ENCODE results near the gene ADCY5.

ADCY5 gene

DNA sequence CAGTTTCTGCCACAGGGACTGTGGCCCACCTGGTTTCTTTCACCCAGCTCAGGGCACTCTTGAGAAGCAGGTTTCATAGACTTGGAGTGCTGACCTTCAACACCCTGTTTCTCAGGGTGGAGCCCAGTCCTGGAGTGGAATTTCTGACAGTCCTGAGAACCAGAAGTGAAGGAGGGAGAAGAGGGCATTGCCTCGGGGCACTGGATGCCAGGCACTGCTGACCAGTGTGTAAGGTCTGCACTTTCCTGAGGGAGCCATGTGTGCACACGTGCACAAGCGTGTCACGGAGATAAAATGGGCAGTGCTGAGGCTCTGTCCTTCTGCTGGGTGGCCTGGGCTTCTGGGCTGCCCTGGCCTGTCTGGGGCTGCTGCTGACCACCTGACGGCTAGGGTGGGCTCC, 128.7 kb downstream of the ADCY5 start:
- no peak for DNase-seq

DNA sequence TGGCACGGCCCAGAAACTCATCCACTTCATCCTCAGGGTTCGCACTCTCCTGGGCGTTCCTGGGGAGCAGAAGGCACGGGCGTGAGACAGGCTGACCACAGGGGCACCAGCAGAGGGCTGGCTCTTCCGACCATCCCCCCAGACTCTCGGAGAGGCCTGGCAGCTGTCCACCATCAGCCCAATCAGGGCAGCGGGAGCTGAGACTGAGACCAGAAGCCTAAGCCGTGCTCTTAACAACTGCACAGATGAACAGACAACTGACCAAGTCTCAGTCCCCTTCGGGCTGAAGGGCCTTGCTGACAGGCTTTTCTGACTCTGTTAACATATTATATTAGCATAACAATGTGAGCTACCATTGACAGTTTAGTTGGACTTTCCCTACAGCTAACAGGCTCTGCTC, 129.1 kb downstream of the ADCY5 start:
- DNase-seq, result no peak

DNA sequence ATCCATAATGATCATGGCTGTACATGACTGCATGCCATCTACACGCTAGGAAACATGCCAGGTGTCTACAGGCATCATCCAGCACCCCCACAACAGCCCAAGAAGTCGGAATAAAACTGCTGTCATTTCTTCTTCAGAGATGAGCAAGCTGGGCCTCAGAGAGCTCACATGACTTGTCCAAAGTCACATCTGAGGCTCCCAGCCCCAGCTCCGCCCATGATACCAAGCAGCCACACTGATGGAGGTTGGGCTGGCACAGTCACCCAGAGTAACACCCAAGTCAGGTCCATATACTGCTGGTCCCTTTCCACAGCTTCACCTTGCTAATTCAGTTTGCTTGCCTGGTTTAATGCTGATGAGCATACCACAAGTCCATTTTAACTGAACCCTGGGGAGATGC, 130.5 kb downstream of the ADCY5 start:
- no peak for DNase-seq

DNA sequence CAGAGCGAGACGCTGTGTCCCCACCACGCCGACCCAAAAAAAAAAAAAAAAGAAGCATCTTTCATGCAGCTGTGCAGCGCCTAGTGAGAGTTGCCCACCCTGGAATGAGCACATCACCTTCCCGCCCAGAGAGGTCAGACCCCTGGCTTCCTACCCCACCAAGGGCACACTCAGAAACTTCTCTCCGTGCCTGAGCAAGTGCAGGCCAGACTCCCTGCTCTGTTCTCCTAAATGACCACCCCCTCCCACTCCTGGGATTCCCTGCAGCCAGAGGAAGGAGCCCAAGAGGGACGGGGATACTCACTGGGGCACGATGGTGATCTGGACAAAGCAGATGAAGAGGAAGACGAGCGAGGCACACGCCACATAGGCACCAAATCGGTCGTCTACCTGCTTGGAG, 131.2 kb downstream of the ADCY5 start:
- DNase-seq, result no peak

DNA sequence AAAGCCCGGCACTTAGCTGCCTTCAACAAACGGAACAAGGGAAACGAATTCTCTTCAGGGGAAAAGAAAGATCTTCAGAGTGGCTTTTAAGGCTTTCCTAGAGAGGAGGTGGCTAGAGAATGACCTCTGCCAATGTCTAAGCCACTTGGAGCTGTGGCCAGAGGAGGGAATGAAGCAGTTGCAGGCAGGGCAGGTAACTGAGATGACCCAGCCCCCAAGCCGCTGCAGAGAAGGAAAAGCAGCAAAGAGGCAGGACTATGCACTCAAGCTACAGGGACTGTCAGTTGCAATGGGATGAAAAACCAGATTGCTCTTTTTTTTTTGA, 133.7 kb downstream of the ADCY5 start:
- DNase-seq, result no peak

DNA sequence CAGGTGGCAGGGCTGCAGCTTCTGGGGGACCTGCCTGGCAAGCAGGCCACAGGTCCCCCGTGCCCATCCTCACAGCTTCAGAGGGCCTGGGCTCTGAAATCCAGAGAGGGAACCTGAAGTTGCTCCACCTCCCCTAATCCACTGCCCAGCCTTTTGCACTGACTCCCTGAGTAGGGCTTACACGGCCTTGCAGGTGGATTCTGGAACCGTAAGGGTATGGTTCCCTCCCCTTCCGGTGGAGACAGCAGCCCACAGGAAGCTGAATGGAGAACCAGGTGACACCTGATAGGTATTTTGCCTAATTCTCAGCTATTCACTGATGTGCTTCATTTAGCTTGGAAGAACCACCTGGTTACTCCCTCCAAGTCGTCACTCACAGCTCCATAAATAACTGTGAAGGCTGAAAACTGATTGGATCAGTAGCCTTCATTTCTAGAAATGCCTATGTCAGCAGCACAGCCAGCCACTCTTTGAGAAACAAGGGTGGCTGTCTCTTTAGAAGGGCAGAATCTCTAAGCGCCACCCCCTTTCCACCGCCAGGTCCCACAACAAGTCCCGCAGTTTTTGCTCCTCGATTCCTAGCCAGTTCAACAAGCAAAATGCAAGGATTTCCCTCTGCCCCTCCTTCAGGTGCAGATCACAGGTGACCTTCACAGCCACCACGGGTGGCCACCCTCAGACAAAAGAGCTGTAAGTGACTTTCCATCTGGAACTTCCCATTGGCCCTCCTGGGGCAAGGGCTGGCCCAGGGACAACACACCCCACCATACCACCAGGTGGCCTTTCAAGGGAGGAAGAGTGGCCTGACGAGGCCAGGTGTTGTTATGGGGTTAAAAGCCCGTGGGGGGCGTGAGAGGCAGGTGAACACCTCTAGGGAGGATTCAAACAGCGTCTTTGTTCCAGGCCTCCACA, 134.3 kb downstream of the ADCY5 start:
- no peak for DNase-seq

DNA sequence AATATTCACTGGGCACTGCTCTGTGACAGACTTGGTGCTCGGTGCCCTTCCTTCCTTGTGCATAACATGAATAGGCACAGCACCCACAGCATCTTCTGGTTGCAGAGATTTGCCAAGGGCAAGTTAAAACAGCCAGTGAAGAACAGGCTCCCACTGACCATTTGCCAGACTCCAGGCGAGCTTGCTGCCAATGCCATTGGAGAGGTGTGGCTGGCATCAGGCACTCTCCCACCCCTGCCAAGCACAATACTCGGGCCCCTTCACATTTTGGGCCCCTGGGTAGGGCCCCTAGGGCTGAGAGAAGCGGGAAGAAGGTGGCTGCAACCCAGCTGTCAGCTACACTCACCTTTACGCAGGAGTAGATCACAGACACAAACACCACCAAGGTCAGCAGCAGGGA, 135.0 kb downstream of the ADCY5 start:
- no peak for DNase-seq

DNA sequence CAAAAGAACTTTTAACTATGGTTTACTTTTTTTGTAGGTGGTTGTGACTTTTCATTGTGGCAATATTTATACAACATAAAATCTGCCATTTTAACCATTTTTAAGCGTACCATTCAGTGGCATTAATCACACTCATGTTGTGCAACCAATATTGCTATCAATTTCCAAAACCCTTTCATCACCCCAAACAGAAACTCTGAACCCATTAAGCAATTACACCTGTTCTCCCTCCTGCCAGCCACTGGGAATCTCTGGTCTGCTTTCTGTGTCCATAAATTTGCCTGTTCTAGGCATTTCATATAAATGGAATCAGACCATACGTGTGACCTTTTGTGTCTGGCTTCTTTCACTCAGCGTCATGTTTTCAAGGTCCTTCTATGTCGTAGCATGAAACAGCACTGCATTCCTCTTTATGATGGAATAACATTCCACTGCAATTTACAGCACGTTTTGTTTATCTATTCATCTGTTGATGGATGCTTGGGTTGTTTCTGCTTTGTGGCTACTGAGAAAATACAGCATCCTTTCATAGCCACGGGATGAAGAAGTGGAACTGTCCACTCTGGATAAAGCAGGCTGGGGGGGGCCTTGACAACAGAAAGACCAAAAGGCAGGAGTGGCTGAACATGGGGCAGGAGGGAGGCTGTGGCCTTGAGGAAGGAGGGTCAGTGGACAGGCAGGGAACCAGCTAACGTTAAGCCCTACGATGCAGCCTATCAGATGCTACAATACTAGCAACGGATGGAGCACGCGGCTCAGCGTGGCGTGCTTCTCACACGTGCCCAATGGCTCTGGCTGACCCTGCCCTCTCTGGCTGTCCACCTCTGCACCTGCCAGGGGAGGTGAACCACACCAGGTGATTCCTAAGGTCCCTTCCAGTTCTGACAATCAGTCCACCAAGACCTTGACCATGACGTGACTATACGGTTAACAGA, 136.3 kb downstream of the ADCY5 start:
- DNase-seq, result no peak

DNA sequence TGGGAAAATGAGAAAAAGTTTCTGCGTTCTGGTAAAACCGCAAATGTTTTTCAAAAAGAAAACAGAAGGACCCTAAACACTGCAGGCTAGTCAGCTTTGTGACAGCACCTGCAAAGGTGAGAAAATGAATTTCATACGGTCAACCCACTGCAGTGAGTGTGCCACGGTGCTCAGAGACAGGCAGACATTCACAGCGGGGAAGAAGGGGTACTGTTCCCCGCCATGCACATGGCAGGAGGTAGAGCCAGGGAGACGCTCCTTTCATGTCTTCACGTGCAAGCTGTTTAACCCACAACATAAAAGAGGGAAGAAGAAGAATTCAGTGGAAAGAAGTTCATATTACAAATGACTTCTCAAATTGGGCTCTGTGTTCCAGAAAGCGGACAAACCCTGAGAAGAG, 137.7 kb downstream of the ADCY5 start:
- DNase-seq, result no peak

DNA sequence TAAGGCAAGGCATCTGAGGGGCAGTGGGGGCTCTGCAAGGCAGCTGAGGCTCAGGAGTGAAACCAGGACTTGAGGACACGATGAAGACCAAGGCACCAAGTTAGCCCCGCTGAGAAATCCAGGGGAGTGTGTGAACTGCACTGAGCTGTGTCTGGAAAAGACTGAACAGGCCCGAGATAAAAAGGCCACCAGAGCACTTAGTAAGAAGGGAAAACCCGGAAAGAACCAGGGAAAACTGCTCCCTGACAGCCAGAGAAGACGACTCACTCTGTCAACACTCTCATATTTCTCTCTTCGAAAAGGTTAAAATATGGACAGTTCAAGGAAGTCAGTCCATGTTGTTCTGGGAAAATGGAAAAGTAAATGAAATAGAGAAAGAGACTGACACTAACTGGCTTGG, 138.1 kb downstream of the ADCY5 start:
- DNase-seq, result no peak

DNA sequence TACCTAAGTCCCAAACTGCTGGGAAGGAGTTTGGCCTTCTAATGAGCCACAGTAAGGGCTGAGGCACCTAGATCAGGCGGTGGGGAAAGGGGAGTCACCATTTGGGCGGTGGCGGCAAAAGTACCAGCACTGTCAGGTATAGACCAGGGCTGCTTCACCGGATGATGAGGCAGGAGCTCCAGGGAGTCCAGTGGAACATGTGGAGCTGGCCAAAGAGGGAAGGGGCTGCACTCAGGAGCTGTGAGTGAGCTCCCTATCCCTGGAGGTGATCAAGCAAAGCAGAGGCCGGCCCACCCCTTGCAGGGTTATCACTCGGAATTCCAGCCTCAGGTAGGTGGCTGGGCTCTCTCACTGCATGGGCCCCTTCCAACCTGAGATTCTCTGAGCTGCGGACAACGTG, 138.7 kb downstream of the ADCY5 start:
- no peak for DNase-seq

DNA sequence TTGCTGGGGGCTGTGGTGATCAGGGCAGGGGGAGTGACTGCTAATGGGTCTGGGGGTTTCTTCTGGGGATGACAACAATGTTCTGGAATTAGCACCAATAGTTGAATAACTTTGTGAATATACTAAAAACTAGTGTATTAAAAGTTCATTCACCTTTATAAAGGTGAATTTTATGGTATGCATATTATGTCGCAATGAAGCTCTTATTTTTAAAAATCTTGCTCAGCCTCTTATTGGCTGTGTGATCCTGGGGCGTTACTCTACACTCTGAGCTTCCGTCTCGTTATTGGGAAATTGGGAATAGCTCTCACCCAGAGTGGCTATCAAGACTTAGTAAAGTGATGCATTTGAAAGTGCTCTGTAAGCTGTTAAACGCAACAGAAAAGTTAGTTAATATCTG, 141.8 kb downstream of the ADCY5 start:
- no peak for DNase-seq

DNA sequence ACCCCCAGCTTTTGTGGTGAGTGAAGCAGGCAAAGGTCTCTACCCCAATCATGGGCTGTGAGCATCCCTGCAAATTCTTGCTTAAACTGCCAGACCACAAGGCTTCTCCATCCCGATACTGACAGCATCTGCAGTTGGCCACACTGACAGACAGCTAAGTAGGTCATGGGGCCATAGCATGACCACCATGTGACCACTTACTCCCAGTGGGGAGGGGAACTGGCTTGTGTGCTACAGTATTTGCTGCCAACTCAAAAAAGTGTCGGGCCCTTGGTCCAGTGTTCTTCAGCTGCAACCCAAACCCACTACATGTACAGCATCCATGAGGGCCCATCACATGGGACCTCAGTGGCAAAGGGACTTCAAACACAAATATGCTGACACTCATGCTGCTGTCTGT, 143.7 kb downstream of the ADCY5 start:
- no peak for DNase-seq

DNA sequence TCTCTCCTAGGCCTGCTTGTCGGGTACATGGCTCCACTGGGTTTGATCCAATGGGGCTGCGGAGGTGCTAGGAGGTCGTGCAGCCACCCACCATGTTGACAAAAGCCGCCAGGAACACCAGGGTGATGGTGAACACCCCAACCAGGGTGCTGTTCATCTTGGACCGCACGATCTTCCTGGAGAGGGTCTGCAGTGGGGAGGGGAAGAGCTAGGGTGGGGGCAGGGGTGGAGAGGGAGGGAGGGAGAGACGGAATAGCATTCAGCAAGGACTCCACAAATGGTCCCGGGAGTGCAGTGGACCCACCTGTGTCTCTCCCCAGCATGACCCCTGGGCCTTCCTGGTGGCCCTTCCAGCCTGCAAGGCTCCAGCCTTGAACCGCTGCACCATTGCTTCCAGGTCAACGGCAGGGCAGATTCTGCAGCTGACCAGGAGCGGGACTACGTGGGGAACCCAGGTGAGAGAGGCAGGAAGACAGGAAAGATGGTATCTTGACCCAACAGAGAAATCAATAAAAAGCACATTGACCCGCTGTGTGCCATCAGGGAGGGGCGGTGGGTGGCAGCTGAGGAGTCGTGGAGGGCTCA, 144.8 kb downstream of the ADCY5 start:
- DNase-seq, result no peak

DNA sequence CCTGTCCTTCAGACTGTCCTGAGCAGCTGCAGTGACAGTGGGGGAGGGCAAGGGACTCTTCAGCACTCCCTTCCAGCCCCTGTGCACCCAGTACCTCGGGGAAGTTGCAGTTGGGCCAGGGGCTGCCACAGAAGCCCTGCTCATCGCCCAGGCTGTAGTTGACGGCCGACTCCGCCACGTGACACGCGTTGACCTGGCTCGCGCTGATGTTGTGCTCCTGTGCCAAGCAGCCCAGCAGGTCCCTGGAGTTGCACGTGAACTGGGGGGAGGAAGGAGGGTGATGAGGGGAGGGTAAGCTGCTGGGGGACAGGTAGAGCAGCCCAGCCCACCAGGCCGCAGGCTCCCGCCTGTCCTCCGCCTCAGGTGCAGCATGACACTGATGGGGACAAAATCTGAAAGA, 145.9 kb downstream of the ADCY5 start:
- DNase-seq, result no peak

DNA sequence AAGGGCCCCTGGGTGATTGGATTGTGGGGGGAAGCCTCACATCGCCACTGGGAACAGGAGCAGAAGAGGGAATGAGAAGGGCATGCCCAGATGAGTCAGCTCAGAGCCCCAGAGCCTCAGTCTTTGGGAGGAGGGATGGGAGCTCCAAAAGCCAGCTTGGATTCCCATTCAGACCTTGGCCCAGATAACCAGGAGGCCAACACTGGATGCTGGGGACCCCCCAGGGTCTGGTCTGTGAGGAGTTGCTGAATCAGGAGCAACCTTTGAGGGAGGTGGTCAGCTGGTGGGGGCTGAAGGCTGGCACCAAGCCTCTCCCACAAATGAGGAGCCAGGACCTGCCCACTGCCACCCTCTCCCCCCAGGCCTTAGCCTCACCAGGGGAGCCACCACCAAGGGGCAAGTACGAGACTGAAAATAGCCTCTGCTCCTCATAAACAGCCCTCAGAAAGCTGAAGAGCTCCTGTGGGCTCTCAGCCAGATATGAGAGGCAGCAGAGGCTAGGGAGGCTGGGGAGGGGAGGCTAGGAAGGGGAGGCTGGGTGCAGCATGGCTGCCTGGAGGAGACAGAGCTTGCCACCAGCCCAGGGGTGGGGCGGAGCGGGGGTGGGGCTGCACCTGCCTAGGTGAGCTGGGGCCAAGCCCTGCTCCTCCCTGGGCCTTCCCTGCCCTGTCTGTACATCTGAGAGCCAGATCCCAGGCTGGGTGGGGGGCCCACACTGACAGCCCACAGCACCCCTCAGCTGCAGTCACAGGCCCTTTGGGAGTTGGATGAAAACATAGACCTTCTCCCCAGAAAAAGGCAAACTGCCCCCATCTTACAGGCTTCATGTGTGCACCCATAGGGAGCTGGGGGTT, 147.3 kb downstream of the ADCY5 start:
- DNase-seq, result no peak

DNA sequence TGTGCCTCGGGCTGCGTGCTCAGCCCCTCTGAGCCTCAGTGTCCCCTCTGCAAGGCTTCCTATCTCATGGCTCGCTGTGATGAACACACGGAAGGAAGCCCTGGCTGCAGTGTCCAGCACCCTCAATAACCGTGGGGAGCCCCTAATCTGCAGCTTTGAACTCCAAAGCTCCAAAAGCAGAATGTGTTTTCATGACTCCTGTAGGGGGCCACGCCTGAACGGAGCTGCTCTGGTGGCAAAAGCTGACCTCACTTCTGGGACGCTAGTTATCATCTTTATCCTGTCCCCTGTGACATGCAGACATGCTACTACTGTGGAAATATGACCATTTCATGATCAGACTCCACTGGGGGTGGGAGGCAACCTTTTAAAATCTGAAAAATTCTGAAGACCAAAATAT, 148.3 kb downstream of the ADCY5 start:
- no peak for DNase-seq

DNA sequence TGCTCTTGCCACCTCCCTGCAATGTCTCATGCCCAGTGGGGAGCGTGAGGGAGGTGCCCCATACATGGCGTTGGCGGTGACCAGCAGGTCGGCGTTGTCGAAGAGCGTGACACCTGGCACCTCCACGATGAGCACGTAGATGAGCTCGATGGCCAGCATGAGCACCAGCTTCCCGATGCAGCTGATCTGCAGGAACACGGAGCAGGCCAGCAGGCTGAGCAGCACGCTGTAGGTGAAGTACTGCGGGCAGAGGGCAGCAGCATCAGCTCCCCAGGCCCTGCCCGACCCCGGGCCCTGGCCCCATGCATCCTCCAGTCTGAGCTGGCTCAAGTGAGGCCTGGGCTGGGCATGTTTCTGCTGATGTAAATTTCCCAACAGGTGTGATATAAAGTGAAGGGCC, 148.8 kb downstream of the ADCY5 start:
- DNase-seq, result no peak

DNA sequence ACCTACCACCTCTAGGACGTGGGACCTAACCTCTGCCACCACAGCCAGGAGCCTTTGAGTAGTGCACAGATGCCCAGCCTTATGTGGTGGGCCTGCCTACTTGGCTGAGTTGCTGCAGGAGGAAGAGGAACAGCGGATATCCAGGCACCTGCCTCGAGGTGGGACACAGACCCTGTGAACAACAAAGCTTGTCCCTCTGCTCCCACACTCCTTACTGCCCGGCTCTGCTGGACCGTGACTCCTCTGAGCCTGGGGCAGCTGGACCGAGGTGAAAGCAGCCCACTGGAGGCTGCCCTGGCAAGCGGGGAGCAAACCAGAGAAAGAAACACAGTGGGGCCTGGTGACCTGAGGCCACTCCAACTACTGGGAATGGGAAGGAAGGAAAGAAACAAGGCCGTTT, 149.3 kb downstream of the ADCY5 start:
- no peak for DNase-seq

DNA sequence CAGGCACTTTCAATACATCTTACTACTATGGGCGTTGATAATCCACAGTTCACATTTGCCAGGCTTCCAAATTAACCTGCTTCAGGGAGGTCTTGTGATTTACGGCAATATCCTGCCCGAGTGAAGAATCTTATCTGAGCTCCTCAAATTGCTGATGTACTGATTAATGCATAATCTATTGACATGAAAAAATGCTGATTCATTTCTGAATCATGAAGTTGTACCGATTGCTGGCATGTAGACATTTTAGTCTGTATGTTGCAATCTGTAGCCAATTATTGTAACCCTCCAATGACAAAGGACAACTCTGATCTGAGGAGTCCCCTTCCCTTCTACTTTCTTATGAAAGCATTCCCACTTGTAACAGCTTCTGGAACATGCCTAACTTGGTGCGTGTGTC, 150.0 kb downstream of the ADCY5 start:
- DNase-seq, result no peak

DNA sequence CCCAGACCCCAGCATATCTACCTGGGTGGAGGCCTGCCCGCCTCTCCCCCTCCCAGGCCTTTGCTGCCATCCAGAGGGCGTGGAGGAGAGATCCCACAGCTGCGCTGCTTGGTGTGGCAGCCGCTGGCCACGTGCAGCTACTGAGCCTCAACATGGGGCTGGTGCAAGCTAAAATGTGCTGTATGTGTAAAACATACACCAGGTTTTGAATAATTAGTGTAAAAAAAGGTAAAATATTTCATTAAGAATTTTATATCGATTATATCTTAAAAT, 151.3 kb downstream of the ADCY5 start:
- DNase-seq, result no peak

DNA sequence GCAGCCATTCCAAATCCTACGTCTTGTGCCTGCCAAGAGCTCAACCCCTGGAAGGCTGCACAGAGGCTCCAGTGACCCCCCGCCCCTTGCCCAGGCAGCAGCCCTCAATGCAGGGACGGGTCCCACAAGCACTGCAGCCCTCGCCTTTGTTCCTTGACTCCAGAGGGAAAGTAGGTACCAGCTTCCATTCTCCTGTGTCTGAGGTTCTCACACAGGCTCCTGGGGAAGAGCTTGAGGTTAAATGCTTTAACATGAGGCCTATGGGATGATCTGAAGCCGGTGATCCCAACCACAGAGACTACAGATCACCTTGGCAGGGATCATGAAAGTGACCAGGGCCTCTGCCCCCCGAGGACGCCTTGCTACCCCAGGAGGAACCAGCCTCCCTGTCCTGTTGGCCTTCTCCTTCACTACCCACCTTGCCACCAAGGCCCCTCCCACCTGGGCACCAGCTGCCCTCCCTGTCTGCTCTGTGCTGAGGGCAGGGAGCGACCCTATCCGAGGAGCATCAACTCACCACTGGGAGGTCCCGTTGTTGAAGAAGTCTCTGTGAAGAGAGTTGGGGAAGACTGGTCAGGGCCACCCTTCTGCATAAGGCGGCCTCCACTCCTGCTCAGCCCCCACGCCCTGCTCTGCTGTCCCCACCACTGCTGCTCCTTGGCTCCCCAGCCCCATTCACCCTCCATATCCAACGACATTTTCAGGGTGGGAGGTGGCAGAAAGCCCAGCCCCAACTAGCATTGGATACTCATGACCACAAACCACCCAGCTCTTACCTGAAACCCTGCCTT, 151.9 kb downstream of the ADCY5 start:
- DNase-seq, result no peak
